IMR-90 (cell line): ENCODE results near the gene AHNAK. TPM values are rescaled to one million over a fixed set of nuclear protein-coding genes. Genes with fewer than 3 reads are reported as not detected.

Experiments
- ATAC-seq: fragments of 200-7000 bp; cut with Tn5 transposase; 2 replicates; pipeline ENCODE4 v1.9.1; 2020; ENCODE audit warnings: low read depth, mild to moderate bottlenecking, moderate library complexity
- BruUV-seq: library from RNA; stranded (reverse); fragments of 400-500 nt; replicated peaks from 2 replicates; lab custom pipeline; 2021; lab: Mats Ljungman, UMichigan
- CTCF ChIA-PET: fragments of 300-600 bp; formaldehyde crosslinking; extraction: SDS; loops from one replicate; lab custom pipeline; 2021; ENCODE audit warnings: antibody characterized with exemption; lab: Yijun Ruan, JAX
- POLR2A ChIA-PET: fragments of 300-600 bp; sonication (Branson Sonifier 250); formaldehyde crosslinking; loops from one replicate; lab custom pipeline; 2022; ENCODE audit warnings: antibody characterized with exemption; ENCODE audit not compliant: unreplicated experiment; lab: Charles Lee
- DNase-seq: peaks from one replicate; pipeline ENCODE4 v3.0.0; 2013
- H2AFZ ChIP-seq: replicated peaks from 2 replicates; pipeline ENCODE3; 2013; ENCODE audit warnings: low read length, mild to moderate bottlenecking; ENCODE audit not compliant: poor library complexity
- H2AK5ac ChIP-seq: 2 replicates; pipeline ENCODE4 v1.6.1; 2013; ENCODE audit warnings: low read depth, low read length, inconsistent platforms
- H2AK9ac ChIP-seq: replicated peaks from 2 replicates; pipeline ENCODE3; 2013; ENCODE audit warnings: mild to moderate bottlenecking, low read depth, low read length, moderate library complexity; ENCODE audit not compliant: poor library complexity
- H2BK120ac ChIP-seq: 2 replicates; pipeline ENCODE4 v1.6.1; 2013; ENCODE audit warnings: low read depth, low read length, inconsistent platforms
- H2BK15ac ChIP-seq: 3 replicates; pipeline ENCODE4 v1.6.1; 2013; ENCODE audit warnings: low read depth, low read length, inconsistent platforms
- H2BK20ac ChIP-seq: 2 replicates; pipeline ENCODE4 v1.6.1; 2013; ENCODE audit warnings: low read depth, mild to moderate bottlenecking, inconsistent platforms, low read length, moderate library complexity
- H2BK5ac ChIP-seq: 2 replicates; pipeline ENCODE4 v1.6.1; 2013; ENCODE audit warnings: mild to moderate bottlenecking, low read depth, low read length, inconsistent platforms; ENCODE audit not compliant: poor library complexity, severe bottlenecking
- H3K14ac ChIP-seq: replicated peaks from 2 replicates; pipeline ENCODE4 v1.6.1; 2013; ENCODE audit warnings: low read depth, low read length, inconsistent platforms
- H3K18ac ChIP-seq: 2 replicates; pipeline ENCODE4 v1.6.1; 2013; ENCODE audit warnings: low read depth, low read length, control low read depth
- H3K23ac ChIP-seq: 2 replicates; pipeline ENCODE4 v1.6.1; 2013; ENCODE audit warnings: low read depth, low read length, inconsistent platforms
- H3K27ac ChIP-seq: 2 replicates; pipeline ENCODE4 v1.5.1; 2013; ENCODE audit warnings: mild to moderate bottlenecking, control low read depth, low read length; ENCODE audit not compliant: insufficient read depth
- H3K27me3 ChIP-seq: 2 replicates; pipeline ENCODE4 v1.6.1; 2013; ENCODE audit warnings: low read length; ENCODE audit not compliant: control insufficient read depth, insufficient read depth
- H3K36me3 ChIP-seq: 2 replicates; pipeline ENCODE4 v1.6.1; 2013; ENCODE audit warnings: low read length, mixed read lengths; ENCODE audit not compliant: control insufficient read depth, insufficient read depth
- H3K4ac ChIP-seq: 2 replicates; pipeline ENCODE4 v1.6.1; 2013; ENCODE audit warnings: low read depth, low read length, inconsistent platforms
- H3K4me1 ChIP-seq: 2 replicates; pipeline ENCODE4 v1.6.1; 2013; ENCODE audit warnings: low read length, mixed read lengths; ENCODE audit not compliant: control insufficient read depth, insufficient read depth
- H3K4me2 ChIP-seq: 2 replicates; pipeline ENCODE4 v1.6.1; 2013; ENCODE audit warnings: low read depth, mild to moderate bottlenecking, control low read depth, low read length, moderate library complexity
- H3K4me3 ChIP-seq: 2 replicates; pipeline ENCODE4 v1.5.1; 2013; ENCODE audit warnings: low read depth, mild to moderate bottlenecking, control low read depth, low read length, moderate library complexity; ENCODE audit not compliant: insufficient read depth
- H3K56ac ChIP-seq: 2 replicates; pipeline ENCODE4 v1.6.1; 2013; ENCODE audit warnings: low read length, inconsistent platforms; ENCODE audit not compliant: insufficient read depth; ENCODE audit errors: extremely low read depth
- H3K79me1 ChIP-seq, 2 experiments: 2 replicates each; pipeline ENCODE4 v1.6.1; 2013; ENCODE audit warnings: low read length in 2 of 2, inconsistent platforms in 1 of 2, low read depth in 1 of 2
- H3K9ac ChIP-seq: 2 replicates; pipeline ENCODE4 v1.6.1; 2013; ENCODE audit warnings: low read depth, low read length, control low read depth
- H3K9me1 ChIP-seq: 2 replicates; pipeline ENCODE4 v1.6.1; 2013; ENCODE audit warnings: low read length, inconsistent platforms; ENCODE audit not compliant: insufficient read depth
- H3K9me3 ChIP-seq: 2 replicates; pipeline ENCODE4 v1.6.1; 2013; ENCODE audit warnings: low read length; ENCODE audit not compliant: control insufficient read depth, insufficient read depth
- H4K20me1 ChIP-seq: 2 replicates; pipeline ENCODE4 v1.6.1; 2013; ENCODE audit warnings: low read length, inconsistent platforms; ENCODE audit not compliant: insufficient read depth
- H4K5ac ChIP-seq: 2 replicates; pipeline ENCODE4 v1.6.1; 2013; ENCODE audit warnings: mild to moderate bottlenecking, low read depth, low read length, control low read depth
- H4K8ac ChIP-seq, 2 experiments: 2 replicates each; pipeline ENCODE4 v1.6.1; 2013; ENCODE audit warnings: low read depth in 2 of 2, low read length in 2 of 2, control low read depth in 1 of 2, inconsistent platforms in 1 of 2
- H4K91ac ChIP-seq: 2 replicates; pipeline ENCODE4 v1.6.1; 2013; ENCODE audit warnings: low read depth, low read length, inconsistent platforms; ENCODE audit not compliant: insufficient read depth
- CEBPB ChIP-seq: IDR thresholded peaks from 2 replicates; pipeline ENCODE4 v1.6.1; 2012; ENCODE audit warnings: low read depth, low read length, improper control_type of control experiment
- CHD1 ChIP-seq: IDR thresholded peaks from 2 replicates; pipeline ENCODE4 v1.6.1; 2012; ENCODE audit warnings: low read depth, low read length, improper control_type of control experiment
- MAFK ChIP-seq: IDR thresholded peaks from 2 replicates; pipeline ENCODE4 v1.6.1; 2012; ENCODE audit warnings: low read depth, low read length, improper control_type of control experiment
- MAZ ChIP-seq: IDR thresholded peaks from 2 replicates; pipeline ENCODE4 v1.6.1; 2012; ENCODE audit warnings: low read depth, mild to moderate bottlenecking, low read length, improper control_type of control experiment, moderate library complexity, borderline replicate concordance
- POLR2A ChIP-seq: IDR thresholded peaks from 2 replicates; pipeline ENCODE4 v1.6.1; 2012; ENCODE audit warnings: mild to moderate bottlenecking, low read depth, low read length
- RAD21 ChIP-seq: IDR thresholded peaks from 2 replicates; pipeline ENCODE4 v1.6.1; 2012; ENCODE audit warnings: low read length, improper control_type of control experiment
- RCOR1 ChIP-seq: IDR thresholded peaks from 2 replicates; pipeline ENCODE4 v1.6.1; 2012; ENCODE audit warnings: mild to moderate bottlenecking, low read length, improper control_type of control experiment; ENCODE audit not compliant: insufficient replicate concordance
- WGBS, 2 experiments: methylation state at CpG; one replicate each; pipeline versions ENCODE4 v1.1.5 to v1.1.7; 2013; ENCODE audit warnings: missing lambda C conversion rate in 2 of 2; ENCODE audit not compliant: insufficient read length in 1 of 2; ENCODE audit errors: extremely low coverage in 2 of 2; 5-methylcytosine and 5-hydroxymethylcytosine counted together
- dilution Hi-C: fragments of 300-500 bp; cut with HindIII; formaldehyde crosslinking; loops from one replicate; pipeline ENCODE4 v1.14.3; 2018; ENCODE audit warnings: low sequenced_read_pairs; ENCODE audit not compliant: unreplicated experiment
- in situ Hi-C: fragments of 300-500 bp; cut with MboI; formaldehyde crosslinking; loops from 3 replicates; pipeline ENCODE4 v1.14.3; 2019; ENCODE audit warnings: low sequenced_read_pairs, inconsistent platforms, mixed read lengths
- intact Hi-C: fragments of 100-400 bp; cut with micrococcal nuclease; formaldehyde crosslinking; loops from 2 replicates; pipeline ENCODE4 v1.10.0; 2022
- polyA plus RNA-seq, 3 experiments: library from polyadenylated mRNA; depleted of rRNA; stranded (reverse); fragments of >200 nt; gene quantifications; 2 replicates each; pipeline ENCODE4 v1.2.3, GENCODE V29; 2012; ENCODE audit warnings: low replicate concordance in 1 of 3
- total RNA-seq: library from RNA; depleted of rRNA; stranded (reverse); fragments of >200 nt; gene quantifications from 2 replicates; pipeline ENCODE4 v1.2.3, GENCODE V29; 2012
- TF ChIP-seq, protein P1 (sequence below): conservative IDR thresholded peaks from 2 replicates; pipeline ENCODE4 v1.5.1; 2012; ENCODE audit warnings: mild to moderate bottlenecking, low read depth, low read length, improper control_type of control experiment
- TF ChIP-seq, protein P2 (sequence below): fragments of 150-350 bp; IDR thresholded peaks from 2 replicates; pipeline ENCODE4 v1.6.1; 2016; ENCODE audit warnings: low read depth, mild to moderate bottlenecking, low read length, moderate library complexity, borderline replicate concordance
- TF ChIP-seq, protein P3 (sequence below): fragments of 150-350 bp; IDR thresholded peaks from 2 replicates; pipeline ENCODE4 v1.6.1; 2017; ENCODE audit warnings: mild to moderate bottlenecking, antibody characterized with exemption, low read length, low read depth

The AHNAK gene
- total and polyA plus RNA-seq, 2 of the 4 experiments (the other 2 are of a cell fraction), result 95.1 to 695 TPM

DNA sequence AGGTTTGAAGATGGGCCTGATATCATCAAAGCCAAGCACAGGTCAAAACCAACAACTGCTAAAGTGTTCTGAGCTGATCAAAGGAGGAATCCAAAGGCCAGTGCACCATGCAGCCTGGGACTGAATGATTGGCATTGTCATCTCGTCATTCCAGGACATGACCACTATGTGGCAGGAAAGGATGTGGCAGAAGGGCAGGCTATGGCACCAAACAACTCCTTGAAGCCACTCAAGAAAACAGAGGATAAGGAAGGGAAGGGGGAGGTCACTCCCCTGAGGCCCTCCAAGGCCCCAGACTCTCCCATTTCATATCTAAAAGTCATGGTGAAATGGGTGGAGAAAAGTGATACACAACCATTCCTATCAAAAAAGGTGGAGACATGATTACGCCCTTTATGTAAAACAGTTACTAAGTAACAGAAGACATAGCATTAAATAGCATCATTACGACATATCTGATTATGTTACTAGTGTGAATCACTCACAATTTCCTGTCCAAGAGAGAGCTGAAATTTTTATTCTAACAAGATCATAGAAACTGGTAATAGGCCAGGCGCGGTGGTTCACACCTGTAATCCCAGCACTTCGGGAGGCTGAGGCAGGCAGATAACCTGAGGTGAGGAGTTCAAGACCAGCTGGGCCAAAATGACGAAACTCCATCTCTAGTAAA, 49.3 kb downstream of the AHNAK start:
- H3K9me3 ChIP-seq, result no peaks in the 10 kb centered on the region
- H4K91ac ChIP-seq, result no peak overlapping the region
- no peak overlapping the region for H3K56ac ChIP-seq
- no TSS peak for BruUV-seq
- no peak overlapping the region for H4K5ac ChIP-seq
- H3K18ac ChIP-seq, result no peak overlapping the region
- H3K9me1 ChIP-seq, result peaks cover 13% of the 10 kb centered on the region
- H2AK5ac ChIP-seq, result peak overlapping the region; percentile 54
- 0 out of 2 replicates have a peak overlapping the region, but pooled peaks have one; percentile 56 for H3K14ac ChIP-seq
- TF ChIP-seq, protein P1, sequence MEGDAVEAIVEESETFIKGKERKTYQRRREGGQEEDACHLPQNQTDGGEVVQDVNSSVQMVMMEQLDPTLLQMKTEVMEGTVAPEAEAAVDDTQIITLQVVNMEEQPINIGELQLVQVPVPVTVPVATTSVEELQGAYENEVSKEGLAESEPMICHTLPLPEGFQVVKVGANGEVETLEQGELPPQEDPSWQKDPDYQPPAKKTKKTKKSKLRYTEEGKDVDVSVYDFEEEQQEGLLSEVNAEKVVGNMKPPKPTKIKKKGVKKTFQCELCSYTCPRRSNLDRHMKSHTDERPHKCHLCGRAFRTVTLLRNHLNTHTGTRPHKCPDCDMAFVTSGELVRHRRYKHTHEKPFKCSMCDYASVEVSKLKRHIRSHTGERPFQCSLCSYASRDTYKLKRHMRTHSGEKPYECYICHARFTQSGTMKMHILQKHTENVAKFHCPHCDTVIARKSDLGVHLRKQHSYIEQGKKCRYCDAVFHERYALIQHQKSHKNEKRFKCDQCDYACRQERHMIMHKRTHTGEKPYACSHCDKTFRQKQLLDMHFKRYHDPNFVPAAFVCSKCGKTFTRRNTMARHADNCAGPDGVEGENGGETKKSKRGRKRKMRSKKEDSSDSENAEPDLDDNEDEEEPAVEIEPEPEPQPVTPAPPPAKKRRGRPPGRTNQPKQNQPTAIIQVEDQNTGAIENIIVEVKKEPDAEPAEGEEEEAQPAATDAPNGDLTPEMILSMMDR, result peak; percentile 24; the same call in 1 of the 2 replicates
- TF ChIP-seq MAZ (no peak), RCOR1 (no peak), RAD21 (peak; percentile 34), CHD1 (no peak), CEBPB (peak; percentile 95), MAFK (no peak), POLR2A (no peak)
- TF ChIP-seq, protein P2, sequence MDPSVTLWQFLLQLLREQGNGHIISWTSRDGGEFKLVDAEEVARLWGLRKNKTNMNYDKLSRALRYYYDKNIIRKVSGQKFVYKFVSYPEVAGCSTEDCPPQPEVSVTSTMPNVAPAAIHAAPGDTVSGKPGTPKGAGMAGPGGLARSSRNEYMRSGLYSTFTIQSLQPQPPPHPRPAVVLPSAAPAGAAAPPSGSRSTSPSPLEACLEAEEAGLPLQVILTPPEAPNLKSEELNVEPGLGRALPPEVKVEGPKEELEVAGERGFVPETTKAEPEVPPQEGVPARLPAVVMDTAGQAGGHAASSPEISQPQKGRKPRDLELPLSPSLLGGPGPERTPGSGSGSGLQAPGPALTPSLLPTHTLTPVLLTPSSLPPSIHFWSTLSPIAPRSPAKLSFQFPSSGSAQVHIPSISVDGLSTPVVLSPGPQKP, result no peak
- TF ChIP-seq, protein P3, sequence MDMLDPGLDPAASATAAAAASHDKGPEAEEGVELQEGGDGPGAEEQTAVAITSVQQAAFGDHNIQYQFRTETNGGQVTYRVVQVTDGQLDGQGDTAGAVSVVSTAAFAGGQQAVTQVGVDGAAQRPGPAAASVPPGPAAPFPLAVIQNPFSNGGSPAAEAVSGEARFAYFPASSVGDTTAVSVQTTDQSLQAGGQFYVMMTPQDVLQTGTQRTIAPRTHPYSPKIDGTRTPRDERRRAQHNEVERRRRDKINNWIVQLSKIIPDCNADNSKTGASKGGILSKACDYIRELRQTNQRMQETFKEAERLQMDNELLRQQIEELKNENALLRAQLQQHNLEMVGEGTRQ, result no peak
- no peak overlapping the region; the same call in 1 of the 2 replicates for H3K27ac ChIP-seq
- H2BK15ac ChIP-seq, result peak overlapping the region; percentile 10; the same call in 2 of the 3 replicates
- ChIA-PET CTCF (interaction anchor here (0.8 to 1.0 kb wide), 2 partner anchors 63 to 73 kb away, joined by 3 to 4 read pairs; no protein-coding TSS in a partner anchor), POLR2A (interaction anchor here (0.6 kb wide), 1 partner anchor 17 kb away, joined by 10 read pairs; no protein-coding TSS in a partner anchor)
- H3K4me1 ChIP-seq, result peaks cover 14% of the 10 kb centered on the region
- in situ Hi-C loops, result no loop called here
- 0 out of 2 replicates have a peak overlapping the region, but pooled peaks have one; percentile 7 for H3K23ac ChIP-seq
- ATAC-seq (peak; percentile 75), DNase-seq (peak; percentile 81)
- peak overlapping the region; percentile 59; the same call in 1 of the 2 replicates for H3K4ac ChIP-seq
- no peaks in the 10 kb centered on the region for H3K36me3 ChIP-seq
- WGBS, 2 experiments, result no CpG with 5 or more reads among the region's 7 CpGs
- peak overlapping the region; percentile 65 for H2BK120ac ChIP-seq
- no peak overlapping the region for H3K9ac ChIP-seq
- H2AFZ ChIP-seq, result no peak overlapping the region
- H2BK5ac ChIP-seq, result no peak overlapping the region
- dilution Hi-C loops, result no loop called here
- no peaks in the 10 kb centered on the region for H3K27me3 ChIP-seq
- no peak overlapping the region for H3K4me2 ChIP-seq
- no peak overlapping the region for H3K4me3 ChIP-seq
- intact Hi-C loops, result no loop called here
- H2AK9ac ChIP-seq, result peak overlapping the region; percentile 12
- peak overlapping the region; percentile 75; the same call in 1 of the 2 replicates for H2BK20ac ChIP-seq
- H3K79me1 ChIP-seq, result peaks cover 0 to 4% of the 10 kb centered on the region in 2 experiments; a peak in 1 of 4 replicates
- H4K8ac ChIP-seq, result 0 out of 4 replicates have a peak overlapping the region, but pooled peaks of 1 of the 2 experiments have one; percentile 4
- H4K20me1 ChIP-seq, result no peaks in the 10 kb centered on the region
